ENCODE results near the gene USP37.

The USP37 gene

DNA sequence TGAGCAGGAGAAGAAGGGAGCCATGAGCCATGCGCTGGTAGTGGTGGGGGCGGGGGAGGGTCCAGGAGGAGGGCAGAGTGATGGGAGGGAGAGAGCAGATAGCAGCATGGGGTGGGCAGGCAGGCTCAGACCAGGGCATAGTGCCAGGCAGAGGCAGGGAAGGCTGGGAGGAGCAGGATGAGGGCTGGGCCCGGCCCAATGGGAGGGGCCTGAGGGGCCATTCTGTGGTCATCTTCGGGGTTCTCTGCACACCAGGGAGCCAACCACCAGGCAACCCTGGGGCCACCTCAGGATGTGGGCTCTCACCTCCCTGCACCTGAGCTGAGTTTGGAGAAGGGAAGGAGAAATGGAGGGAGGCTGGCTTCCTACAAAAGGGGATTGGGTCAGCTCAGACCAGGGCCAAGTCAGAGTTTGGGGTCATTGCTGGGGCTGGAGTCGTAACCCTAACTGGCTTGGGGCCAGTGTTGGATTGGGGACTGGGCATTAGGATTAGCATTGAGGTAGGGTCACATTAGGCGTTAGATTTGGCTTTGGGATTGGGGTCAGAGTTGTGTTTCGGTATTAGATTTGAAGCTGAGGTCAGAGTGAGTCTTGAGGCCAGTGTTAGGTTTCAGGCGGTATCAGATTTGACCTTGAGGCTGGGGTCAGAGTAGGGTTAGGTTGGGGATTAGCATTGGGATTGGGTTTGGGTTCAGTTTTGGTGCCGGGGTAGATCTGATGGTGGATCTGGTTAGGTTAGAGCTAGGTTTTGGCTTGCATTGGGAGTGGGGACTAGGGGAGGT is 138.0 kb downstream of the USP37 start:
- no peak for DNase-seq (ENCODE audit: low read depth, low spot score)

GRCh38 chr2:218428846-218429558 is 139.1 kb downstream of the USP37 start:
- DNase-seq (ENCODE audit: low read depth, low spot score), result no peak

DNA sequence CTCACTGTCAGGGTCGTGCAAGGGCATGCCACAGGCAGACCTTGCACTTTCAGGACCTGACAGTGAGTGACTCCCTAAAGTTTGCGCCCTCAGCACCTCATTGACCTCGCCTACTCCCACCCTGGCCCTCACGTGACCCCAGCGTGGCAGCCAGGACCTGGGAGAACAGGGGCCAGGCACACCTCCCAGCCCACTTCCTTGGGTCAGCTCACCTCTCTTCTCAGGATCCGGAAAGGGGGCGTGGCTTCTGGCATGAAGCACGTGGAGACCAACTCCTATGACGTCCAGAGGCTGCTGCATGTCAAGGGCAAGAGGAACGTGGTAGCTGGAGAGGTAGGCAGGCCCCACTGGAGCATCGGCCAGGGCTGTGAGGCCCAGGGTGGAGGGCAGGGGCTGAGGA is 140.4 kb downstream of the USP37 start:
- DNase-seq (ENCODE audit: low read depth, low spot score), result no peak

DNA sequence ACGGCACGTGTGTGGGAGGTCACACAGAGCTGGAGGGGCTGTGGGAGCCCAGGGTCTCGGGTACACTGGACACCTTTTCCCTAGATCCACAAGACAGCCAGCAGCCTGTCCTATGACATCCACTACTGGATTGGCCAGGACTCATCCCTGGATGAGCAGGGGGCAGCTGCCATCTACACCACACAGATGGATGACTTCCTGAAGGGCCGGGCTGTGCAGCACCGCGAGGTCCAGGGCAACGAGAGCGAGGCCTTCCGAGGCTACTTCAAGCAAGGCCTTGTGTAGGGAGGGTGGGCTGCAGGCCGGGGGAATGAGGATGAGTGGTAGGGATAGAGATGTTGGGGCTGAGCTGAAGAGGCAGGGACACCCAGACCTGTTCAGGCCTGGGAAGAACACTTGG is 142.6 kb downstream of the USP37 start:
- DNase-seq (ENCODE audit: low read depth, low spot score), result no peak

DNA sequence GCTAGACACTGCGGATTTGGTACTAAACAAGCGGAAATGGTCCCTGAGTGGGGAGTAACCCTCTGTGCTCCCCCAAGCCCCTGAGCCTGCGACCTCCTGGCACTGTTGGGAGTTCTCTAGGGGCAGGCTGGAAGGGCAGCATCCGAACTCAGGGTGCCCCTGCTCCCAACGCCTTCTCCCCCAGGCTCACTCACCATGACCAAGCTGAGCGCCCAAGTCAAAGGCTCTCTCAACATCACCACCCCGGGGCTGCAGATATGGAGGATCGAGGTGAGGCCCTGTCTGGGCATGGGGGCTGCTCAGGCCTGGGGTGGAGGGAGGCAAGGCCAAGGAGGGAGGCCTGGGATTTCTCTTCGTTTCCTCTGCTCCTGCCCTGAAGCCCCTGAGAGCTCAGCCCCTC is 144.6 kb downstream of the USP37 start:
- DNase-seq (ENCODE audit: low read depth, low spot score), result no peak

GRCh38 chr2:218422403-218423086 is 145.6 kb downstream of the USP37 start:
- DNase-seq (ENCODE audit: low read depth, low spot score), result no peak

- DNase-seq (ENCODE audit: low read depth, low spot score), result no peak
Measured at GRCh38 chr2:218421027-218421426, 147.1 kb downstream of the USP37 start.

DNA sequence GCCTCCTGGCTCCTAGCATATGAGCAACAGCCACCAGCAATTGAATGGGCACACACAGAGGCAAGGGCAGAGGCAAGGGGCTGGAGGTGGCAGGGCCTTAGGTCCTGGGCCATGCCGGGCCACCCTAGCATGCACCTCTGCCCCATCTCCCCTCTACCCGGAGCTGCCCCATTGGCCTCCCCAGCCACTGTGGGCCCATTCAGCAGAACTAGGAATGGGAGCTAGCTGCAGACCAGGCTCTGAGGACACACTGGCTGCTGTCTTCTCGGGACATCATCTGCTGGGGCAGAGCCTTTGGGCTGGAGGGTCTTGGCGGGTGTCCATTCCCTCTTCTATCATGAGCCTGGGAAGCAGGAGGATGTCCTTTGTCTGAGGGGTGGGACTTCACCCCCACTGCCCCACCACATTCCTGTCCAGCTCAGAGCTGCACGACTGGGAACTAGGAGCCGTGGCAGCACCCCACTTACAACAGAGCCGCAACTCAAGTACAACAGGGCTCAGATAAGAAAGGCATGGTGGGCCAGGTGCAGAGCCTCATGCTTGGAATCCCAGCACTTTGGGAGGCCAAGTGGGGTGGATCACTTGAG is 148.4 kb downstream of the USP37 start:
- DNase-seq (ENCODE audit: low read depth, low spot score), result no peak

DNA sequence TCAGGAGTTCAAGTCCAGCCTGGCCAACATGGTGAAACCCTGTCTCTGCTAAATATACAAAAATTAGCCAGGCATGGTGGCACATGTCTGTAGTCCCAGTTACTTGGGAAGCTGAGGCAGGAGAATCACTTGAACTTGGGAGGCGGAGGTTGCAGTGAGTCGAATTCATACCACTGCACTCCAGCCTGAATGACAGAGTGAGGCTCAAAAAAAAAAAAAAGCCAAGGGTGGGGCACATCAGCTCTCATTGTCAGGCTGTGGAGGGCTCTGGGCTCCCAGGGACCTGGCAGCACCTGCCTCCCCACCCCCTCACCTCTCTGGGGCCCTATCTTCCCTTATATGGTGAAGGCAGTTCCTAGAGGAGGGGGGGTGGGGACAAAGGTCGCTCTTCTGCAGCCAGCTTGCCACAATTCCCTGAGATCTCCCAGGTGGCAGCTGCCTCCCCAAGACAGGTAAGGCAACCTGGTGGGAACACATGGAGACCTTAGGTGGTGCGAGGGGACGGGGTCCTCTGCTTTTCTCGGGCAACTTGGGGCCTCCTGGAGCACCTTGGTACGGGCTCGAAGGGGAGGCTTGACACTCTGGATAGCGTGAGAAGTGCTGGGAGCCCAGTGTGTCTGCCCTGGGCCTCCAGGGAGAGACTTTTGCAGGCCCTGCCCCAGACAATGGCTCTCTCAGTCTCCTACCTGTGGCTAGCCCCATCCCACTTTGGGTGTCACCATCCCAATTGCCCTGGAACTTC is 149.3 kb downstream of the USP37 start, which contains the start of gene VIL1:
TSS of gene VIL1 (plus strand) at position 407 of the 742 bp plus-strand sequence. CDS start 4,656 bp downstream, outside the sequence.
- no peak for DNase-seq (ENCODE audit: low read depth, low spot score)

DNA sequence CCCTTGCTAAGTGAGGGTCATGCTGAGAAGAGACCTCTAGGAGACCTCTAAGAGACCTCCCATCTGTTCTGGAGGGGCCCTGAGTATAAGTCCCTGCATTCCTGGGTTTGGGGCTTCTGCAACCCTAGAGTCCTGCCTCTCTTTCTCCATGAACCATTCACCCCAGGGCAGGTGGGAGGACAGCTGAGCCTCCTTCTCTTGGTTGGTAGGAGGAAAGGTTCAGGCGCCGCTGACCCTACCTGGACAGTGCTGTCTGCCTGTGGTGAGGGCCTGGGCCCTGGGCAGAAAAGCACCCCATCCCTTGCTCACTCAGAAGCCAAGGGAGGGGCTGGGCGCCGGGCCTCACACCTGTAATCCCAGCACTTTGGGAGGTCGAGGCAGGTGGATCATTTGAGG is 149.8 kb downstream of the USP37 start:
- no peak for DNase-seq (ENCODE audit: low read depth, low spot score)

GRCh38 chr2:218407717-218408116 is 160.4 kb downstream of the USP37 start:
- no peak for DNase-seq (ENCODE audit: low read depth, low spot score)

DNA sequence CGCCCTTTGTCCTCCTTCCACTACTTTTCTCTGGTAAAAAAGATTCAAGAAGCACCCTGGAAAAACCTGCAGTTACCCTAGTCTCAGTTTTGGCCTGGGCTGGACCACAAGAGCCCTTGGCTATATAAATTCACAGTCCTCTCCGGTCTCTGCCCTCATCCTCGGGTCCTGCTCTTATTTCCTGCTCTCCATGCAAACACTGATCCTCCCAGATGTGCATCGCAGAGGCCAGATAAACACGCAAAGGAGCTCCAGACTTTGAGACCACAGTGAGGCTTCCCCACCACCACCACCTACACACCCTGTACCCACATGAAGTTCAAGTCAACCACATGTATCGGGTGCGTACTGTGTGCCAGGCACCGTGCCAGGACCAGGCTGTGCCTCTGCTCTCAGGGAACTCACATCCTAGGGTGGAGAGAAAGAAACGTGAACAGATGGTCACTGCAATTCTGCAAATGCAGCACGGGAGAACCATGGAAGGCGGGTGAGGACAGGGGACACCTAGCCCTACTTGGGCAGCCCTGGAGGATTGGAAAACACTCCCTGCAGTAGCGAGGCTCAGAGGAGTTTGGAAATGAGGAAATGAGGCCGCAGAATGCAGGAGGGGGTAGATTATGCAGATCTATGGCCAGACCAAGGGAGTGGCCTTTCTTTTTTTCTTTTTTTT is 161.1 kb downstream of the USP37 start:
- peak; percentile 46 for DNase-seq (ENCODE audit: low read depth, low spot score)

GRCh38 chr2:218406209-218406948 is 161.8 kb downstream of the USP37 start:
- DNase-seq (ENCODE audit: low read depth, low spot score), result peak; percentile 79

GRCh38 chr2:218405746-218406208 is 162.4 kb downstream of the USP37 start:
- DNase-seq (ENCODE audit: low read depth, low spot score), result no peak

DNA sequence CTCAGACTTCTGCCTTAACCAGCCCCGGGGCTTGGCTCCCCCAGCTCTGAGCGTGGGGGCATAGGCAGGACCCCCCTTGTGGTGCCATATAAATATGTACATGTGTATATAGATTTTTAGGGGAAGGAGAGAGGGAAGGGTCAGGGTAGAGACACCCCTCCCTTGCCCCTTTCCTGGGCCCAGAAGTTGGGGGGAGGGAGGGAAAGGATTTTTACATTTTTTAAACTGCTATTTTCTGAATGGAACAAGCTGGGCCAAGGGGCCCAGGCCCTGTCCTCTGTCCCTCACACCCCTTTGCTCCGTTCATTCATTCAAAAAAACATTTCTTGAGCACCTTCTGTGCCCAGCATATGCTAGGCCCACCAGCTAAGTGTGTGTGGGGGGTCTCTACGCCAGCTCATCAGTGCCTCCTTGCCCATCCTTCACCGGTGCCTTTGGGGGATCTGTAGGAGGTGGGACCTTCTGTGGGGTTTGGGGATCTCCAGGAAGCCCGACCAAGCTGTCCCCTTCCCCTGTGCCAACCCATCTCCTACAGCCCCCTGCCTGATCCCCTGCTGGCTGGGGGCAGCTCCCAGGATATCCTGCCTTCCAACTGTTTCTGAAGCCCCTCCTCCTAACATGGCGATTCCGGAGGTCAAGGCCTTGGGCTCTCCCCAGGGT is 162.9 kb downstream of the USP37 start:
- DNase-seq (ENCODE audit: low read depth, low spot score), result no peak

DNA sequence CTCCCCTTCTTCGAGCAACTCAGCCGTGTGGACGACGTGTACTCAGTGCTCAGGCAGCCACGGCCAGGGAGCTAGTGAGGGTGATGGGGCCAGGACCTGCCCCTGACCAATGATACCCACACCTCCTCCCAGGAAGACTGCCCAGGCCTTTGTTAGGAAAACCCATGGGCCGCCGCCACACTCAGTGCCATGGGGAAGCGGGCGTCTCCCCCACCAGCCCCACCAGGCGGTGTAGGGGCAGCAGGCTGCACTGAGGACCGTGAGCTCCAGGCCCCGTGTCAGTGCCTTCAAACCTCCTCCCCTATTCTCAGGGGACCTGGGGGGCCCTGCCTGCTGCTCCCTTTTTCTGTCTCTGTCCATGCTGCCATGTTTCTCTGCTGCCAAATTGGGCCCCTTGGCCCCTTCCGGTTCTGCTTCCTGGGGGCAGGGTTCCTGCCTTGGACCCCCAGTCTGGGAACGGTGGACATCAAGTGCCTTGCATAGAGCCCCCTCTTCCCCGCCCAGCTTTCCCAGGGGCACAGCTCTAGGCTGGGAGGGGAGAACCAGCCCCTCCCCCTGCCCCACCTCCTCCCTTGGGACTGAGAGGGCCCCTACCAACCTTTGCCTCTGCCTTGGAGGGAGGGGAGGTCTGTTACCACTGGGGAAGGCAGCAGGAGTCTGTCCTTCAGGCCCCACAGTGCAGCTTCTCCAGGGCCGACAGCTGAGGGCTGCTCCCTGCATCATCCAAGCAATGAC is 163.6 kb downstream of the USP37 start:
- no peak for DNase-seq (ENCODE audit: low read depth, low spot score)

- DNase-seq (ENCODE audit: low read depth, low spot score), result no peak
Measured at GRCh38 chr2:218403810-218404209, 164.3 kb downstream of the USP37 start.

DNA sequence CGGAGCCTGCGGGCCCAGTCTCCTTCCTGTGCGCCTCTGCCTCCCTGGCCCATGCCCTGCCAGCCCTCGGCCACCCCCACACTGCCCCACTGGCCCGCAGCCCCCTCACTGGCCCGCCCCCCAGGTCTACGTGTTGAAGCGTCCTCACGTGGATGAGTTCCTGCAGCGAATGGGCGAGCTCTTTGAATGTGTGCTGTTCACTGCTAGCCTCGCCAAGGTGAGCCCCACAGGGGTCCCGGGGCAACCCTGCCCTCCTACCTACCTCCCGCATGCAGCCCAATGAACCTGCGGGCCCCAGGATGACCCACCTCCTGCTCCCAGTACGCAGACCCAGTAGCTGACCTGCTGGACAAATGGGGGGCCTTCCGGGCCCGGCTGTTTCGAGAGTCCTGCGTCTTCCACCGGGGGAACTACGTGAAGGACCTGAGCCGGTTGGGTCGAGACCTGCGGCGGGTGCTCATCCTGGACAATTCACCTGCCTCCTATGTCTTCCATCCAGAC is 165.2 kb downstream of the USP37 start:
- DNase-seq (ENCODE audit: low read depth, low spot score), result no peak

DNA sequence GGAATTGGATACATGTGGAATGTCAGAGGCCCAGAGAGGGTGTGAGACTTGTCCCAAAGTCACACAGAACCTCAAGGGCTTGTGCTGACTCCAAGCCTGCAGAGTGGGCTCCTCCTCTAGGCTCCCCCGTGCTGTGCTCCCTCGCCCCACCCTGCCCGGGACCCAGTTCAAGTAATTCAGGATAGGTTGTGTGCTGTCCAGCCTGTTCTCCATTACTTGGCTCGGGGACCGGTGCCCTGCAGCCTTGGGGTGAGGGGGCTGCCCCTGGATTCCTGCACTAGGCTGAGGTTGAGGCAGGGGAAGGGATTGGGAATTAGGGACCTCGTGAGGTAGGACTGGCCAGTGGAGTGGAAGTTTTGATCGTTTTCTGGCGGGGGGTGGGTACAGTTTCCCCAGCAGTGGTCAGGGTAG is 165.7 kb downstream of the USP37 start:
- DNase-seq (ENCODE audit: low read depth, low spot score), result no peak
